DMS114 treated with DMSO at 0.1 percent for 48 hours (cell line): ENCODE data around the gene KIRREL2.
"Not testable (repeated sequence)": the region's sequence is repeated elsewhere in the genome, so short reads cannot be mapped to it uniquely, and the experiment has no call there.

Source experiments
- DNase-seq: peaks from one replicate; lab custom pipeline; 2025; ENCODE audit not compliant: unreplicated experiment; lab: John Stamatoyannopoulos, UW

Gene KIRREL2

DNA sequence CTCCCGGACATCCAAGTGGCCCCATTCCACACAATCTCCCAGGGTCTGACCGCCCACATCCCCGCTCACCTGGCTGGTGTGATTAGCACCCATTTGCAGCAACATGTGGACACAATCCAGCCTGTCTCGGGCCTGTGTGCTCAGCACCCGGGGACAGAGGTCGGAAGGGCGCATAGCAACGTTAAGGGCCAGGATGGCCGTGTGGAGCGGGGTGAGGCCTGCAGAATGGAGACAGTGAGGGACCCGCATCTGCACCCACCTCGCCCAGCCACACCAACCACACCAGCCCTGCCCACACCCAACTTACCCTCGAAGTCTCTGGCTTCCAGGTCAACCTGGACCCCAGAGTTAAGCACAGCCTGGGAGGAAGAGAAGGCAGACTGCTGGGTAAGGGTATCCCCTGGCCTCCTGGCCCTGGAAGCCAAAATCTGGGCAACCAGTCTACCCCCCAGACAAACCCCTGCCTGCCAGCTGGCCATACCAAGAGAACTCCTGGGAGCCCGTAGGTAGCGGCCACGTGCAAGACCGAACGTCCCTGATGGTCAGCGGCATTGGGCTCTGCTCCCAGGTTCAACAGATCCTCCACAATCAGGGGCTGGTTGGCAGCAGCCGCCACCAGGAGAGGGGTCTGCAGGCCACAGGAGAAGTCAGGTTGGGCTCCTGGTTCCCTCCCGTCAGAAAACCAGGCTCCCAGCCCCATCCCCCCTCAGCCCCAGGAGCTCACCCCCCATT, 39.4 kb downstream of the KIRREL2 start:
- DNase-seq, result no peak

DNA sequence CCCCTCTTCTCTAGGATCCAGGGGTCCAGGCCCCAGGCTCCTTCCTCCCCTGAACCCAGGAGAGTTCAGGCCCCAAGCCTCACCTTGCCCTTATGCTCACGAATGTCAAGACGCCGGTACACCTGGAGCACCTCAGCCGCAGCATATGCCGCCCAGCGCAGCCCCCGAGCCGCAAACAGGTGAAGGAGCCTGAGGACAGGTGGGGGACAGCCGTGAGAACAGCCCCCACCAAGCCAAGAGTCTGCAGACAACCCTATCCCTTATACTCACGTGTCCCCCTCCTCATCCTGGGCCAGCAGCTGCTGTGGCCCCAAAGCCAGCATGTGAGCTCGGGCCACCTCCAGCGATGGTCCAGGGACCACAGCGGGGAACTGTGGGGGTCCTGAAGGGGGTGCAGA, 39.9 kb downstream of the KIRREL2 start:
- no peak for DNase-seq

DNA sequence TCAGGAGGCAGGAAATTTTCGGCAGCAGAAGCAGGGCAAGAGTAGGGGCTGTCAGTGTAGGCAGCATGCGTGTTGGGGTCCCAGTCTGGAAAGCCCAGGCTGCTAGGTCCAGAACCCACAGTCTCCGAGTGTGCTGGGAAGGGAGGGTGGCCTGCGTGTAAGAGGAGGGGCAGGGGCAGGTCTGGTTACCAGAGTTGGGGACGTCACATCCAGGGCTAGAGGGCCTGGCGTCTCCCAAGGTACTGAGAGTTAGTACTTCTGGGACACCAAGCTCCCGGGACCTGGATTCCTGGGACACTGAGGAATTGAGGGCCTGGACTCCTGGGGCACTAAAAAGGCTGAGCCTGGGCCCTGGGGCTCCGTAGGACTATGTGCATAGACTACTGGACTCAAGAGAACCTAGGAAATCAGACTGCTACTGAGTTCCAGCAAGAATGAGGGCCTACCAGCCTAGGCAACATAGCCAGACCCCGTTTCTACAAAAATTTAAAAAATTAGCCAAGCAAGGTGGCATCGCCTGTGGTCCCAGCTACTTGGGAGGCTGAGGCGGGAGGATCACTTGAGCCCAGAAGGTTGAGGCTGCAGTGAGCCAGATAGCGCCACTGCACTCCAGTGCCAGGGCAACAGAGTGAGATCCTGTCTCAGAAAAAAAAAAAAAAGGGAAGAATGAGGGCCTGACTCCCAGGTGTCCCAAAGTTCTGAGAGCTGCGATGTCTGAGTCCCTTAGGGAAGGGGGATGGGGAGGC, 41.2 kb downstream of the KIRREL2 start:
- DNase-seq, result no peak

DNA sequence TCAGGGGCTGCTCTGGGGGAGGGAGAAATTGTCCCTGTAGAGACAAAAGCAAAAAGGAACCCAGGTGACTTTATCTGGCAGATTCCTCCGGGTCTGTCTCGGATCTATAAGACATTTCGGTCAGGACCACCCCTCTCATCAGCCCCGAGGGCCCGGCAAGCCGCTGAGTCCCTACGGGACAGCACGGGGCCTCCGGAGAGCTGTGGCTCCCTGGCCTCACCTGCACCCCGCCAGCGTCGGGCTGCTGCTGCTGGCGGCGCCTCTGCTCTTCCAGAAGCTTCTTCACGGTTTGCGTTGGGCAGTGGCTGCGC, 41.7 kb downstream of the KIRREL2 start:
- DNase-seq, result no peak

DNA sequence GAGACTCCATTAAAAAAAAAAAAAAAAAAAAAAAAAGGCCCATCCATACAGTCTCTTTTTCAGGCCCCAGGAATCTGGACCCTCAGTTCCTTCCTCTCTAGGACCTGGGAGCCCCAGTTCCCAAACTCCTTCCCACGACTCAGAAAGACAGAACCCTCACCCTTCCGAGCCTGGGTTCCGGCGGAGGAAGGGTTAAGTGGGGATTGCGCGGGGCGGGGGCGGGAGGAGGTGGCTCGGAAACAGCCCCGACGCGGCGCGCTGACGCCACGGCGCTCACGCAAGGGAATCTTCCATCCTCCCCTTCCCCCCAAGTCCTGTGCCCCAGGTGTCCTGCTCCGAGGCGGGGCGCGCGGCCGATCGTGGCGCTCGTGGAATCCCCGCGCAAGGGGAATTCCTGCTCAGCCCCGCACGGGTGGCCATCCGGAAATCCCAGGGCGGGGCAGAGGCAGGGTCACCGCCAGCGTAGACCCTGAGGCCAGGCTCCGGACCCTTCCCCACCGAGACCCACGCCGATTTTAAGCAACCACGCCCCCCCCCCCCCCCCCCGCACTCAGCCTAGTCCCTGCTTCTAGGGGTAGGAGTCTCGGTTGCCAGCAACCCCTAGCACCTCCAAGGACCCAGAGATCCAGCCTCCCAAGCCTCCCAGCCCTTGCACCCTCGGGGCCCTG, 43.0 kb downstream of the KIRREL2 start:
- DNase-seq, result peak; percentile 67

DNA sequence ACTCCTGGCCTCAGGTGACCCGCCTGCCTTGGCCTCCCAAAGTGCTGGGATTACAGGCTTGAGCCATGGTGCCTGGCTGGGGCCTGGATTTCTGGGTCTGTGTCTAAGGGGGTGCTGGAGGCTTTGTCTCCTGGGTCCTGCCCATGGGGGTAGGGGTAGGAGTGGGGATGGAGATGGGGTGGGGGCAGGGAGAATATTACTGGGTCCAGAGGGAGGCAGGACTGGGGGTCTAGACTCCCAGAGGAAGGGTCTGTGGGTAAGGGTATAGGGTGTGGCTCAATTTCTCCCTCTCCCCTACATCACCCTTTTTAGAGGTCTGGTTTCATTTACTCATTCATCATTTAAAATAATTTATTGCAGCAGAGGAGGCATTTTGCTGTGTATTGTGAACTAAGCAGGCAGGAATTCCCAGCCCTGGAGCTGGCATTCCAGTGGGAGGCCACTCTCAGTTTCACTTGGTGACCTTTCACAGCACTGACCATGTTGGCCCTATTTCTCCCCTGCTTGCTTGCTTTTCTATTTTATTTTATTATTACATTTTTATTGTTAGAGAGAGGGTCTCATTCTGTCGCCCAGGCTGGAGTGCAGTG, 44.4 kb downstream of the KIRREL2 start:
- DNase-seq, result no peak

DNA sequence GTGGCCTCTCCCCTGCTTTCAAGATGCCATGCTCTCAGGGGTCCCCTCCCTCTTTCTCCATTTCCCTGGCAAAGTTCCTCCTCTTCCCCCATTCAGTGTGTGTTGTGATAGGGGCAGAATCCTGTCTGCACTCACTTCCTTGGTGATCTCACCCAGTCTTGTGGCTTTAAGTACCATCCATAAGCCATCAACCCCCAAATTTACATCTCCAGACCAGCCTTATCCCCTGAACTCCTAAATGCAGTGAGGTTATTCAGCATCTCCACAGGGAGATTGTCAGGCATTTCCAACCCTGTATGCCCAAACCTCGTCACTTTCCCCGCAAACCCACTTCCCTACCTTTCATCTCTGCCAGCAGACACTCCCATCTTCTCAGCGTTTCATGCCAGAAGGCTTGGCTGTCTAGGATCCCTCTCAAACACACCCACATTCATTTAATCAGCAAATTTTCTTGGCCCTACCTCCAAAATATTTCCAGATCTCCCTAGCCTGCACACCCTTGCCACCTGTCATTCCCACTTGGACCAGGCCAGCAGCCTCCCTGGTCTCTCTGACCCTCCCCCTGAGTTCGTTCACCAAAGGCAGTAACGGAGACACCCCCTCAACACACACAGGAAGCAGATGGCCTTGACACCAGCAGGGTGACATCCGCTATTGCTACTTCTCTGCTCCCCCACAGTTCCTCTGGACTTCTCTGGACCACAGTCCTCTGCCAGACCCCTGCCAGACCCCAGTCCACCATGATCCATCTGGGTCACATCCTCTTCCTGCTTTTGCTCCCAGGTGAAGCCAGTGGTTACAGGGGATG, 45.3 kb downstream of the KIRREL2 start, which contains the start of gene HCST:
Gene HCST (plus strand): TSS at position 676 of the 808 bp plus-strand sequence. CDS start 65 bp downstream, at position 741.
- DNase-seq, result no peak

DNA sequence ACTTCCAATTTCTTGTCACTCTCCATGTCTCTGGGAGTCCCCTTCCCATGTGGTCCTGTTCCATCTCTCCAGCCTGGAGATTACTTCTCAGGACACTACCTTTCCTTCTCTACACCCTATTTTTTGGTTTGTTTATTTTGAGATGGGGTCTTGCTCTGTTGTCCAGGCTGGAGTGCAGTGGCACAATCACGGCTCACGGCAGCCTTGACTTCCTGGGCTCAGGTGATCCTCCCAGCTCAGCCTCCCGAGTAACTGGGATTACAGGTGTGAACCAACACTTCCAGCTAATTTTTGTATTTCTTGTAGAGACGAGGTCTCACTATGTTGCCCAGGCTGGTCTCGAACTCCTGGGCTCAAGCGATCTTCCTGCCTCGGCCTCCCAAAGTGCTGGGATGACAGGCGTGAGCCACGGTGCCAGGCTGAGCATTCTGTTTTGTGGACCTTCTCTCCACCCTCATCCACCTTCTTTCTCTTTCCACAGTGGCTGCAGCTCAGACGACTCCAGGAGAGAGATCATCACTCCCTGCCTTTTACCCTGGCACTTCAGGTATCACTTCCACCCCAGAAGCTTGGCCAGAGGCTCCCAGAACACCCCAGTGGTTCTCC, 46.3 kb downstream of the KIRREL2 start:
- DNase-seq, result no peak

DNA sequence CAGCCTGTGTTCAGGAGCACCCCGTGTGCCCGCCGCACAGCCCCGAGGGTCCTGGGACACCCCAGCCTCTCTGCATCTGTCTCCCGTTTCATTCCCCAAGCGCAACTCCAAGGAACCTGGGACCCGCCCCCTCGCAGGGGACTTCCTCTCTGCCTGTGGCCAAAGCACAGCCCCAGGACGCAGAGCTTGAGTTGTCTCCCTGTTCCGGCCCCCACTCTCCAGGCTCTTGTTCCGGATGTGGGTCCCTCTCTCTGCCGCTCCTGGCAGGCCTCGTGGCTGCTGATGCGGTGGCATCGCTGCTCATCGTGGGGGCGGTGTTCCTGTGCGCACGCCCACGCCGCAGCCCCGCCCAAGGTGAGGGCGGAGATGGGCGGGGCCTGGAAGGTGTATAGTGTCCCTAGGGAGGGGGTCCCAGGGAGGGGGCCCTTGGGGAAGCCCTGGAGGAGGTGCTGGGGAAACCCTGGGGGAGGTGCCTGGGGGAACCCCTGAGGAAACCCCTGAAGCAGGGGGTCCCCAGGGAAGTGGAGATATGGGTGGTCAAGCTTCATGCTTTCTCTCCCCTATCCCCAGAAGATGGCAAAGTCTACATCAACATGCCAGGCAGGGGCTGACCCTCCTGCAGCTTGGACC, 47.0 kb downstream of the KIRREL2 start:
- peak; percentile 46 for DNase-seq

DNA sequence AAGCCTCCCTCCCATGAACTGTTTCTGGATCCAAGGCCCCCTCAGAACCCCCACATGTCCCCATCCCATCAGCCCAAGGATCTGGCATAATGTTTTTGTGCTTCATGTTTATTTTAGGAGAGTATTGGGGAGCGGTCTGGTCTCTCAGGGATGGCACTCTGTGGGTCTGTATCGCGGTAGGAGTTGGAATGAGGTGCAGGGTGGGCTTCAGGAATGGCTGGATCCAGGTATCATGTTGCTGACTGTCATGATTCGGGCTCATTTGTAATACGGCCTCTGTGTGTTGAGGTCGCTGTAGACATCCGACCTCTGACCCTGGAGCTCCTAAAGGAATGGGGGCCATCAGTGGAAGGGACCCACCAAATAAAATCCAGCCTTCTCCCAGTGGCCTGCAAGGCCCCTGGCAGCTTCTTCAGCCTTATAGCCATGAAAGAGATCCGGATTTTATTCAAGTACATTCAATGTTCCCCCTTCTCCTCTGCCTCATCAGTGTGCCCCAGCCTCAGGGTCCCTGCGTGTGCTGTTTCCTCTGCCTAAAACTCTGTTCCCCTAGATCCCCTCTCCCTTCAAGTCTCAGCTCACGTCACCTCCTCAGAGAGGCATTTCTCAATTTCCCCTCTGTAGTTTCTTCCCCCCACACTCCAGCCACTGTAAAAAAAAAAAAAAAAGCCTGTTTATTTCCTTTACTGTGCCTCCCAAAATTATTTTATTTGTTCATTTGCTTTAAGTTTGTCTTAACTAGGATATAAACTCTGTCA, 47.8 kb downstream of the KIRREL2 start:
- DNase-seq, result no peak

DNA sequence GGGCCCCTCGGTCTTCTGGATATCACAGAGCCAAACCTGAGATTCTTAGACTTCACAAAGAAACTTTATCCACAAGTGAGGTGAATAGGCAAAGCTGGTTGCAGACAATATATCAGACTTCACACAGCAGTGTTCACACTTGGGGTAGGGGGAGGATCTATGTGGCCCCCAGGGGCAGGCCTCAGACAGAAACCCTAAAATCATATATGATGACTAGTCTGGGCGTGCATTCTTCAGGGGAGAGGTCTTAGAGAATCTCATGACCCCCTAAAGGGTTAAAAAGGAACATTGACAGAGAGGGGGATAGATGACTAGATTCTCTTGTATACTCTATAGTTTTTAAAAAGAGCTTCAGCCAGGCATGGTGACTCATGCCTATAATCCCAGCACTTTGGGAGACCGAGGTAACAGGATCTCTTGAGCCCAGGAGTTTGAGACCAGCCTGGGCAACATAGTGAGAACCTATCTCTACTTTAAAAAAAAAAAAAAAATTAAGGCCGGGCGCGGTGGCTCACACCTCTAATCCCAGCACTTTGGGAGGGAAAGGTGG, 48.5 kb downstream of the KIRREL2 start:
- DNase-seq, result no peak

DNA sequence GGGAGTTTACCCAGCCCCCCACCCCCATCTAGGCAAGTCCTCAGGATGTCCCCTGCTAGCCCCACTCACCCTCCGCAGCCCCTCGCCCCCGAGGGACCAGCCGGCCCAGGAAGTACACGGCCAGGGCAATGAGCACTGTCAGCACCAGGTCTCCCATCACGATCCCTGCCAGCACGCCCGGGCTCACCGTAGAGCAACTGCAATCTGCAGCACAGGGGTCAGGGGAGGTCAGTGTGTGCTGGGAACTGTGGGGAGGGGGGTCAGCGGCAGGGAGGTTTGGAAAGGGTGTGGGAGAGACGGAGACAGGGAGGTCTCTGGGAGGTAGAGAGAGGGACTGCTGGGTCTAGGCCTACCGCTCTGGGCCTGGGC, 50.6 kb downstream of the KIRREL2 start:
- DNase-seq, result no peak

DNA sequence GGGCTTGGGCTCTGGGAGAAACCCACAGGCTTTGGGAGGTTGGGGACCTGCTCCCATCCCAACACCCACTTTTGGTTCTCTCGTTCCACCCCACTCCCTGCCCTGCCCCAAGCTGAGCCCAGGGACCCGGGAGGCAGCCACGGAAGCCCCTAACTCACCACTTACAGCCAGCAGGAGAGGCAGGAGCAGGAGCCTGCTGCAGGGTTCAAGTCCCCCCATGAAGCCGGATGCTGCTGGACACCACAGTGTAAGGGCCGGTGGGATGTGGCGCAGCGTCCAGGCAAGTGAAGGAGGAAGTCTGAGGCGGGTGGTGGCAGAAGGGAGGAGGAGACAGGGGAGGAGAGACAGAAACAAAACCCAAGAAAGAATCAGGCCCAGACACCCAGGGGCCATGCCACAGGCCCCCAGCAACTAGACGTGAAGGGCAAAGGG, 51.3 kb downstream of the KIRREL2 start, which contains the start of gene TYROBP:
Gene TYROBP (minus strand): TSS at position 286 of the 432 bp plus-strand sequence. CDS start 67 bp downstream, at position 219.
- DNase-seq, result no peak

DNA sequence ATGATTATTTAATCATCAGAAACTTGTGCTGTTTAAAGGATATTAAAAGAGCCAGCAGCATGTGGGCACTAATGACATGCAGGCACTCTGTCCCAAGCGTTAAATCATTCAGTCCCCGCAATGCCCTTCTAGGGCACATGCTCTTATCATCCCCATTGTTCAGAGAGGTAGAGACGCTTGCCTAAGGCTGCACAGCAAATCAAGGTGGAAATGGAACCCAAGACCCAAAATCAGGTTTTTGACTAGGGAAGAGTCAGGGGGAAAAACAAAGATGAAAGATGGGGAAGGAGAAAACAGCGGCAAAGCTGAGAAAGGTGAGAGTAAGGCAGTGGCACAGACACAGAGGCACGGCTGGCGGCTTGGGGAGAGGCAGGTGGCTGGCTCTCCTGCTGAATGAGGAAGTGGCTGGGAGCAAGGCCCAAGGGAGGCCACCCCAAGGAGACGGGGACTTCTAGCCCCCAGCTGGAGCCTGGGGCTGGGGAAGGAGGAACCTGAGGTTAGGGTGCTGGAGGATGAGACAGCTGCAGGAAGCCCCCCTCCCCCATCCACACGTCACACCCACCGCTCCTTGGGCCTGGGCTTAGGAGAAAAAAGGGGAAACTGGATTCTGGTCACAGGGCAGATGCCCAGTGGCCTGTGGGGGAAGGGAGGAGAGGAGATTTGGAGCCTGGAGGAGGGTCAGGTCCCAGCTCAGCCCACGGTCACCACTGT, 52.4 kb downstream of the KIRREL2 start:
- no peak for DNase-seq

DNA sequence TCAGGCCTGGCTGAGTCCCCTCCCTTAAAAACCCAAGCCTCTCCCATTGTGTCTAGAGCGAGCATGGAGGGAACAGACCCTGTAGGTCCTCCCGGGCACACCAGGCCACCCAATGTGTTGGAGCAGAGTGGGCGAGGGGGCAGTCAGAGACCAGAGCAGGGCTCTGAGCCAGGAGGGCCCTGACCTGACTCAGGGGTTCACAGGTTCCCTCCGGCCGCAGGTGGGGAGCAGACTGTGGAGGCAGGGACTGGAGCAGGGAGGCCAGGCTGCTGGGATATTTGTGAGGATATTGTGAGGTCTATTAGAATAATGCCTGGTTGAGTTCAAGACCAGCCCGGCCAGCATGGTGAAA, 52.9 kb downstream of the KIRREL2 start:
- DNase-seq, result no peak

DNA sequence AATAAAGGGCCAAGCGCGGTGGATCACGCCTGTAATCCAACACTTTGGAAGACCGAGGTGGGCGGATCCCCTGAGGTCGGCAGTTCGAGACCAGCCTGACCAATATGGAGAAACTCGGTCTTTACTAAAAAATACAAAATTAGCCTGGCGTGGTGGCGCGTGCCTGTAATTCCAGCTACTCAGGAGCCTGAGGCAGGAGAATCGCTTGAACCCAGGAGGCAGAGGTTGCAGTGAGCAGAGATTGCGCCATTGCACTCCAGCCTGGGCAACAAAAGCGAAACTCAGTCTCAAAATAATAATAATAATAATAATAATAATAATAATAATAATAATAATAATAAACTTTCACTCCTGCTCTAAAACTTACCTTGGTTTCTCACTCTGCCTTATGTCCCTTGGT, 53.6 kb downstream of the KIRREL2 start:
- DNase-seq, result not testable (repeated sequence)

DNA sequence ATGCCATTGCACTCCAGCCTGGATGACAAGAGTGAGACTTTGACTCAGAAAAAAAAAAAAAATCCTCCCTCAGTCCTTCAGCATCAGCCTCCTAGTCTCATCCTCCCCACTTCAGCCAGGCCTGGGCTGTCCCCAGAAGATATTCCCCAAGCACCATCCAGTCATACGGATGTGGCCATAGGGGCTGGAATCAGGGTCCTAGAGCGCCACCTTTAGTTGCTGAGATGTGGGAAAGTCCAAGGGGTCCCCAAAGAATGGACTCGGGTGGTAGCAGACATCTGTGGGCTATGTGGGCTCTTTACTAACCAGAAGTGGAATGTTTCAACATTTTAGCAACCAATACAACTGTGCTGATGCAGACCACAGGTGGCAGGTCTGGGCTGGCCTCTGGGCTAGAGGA, 54.5 kb downstream of the KIRREL2 start:
- no peak for DNase-seq

DNA sequence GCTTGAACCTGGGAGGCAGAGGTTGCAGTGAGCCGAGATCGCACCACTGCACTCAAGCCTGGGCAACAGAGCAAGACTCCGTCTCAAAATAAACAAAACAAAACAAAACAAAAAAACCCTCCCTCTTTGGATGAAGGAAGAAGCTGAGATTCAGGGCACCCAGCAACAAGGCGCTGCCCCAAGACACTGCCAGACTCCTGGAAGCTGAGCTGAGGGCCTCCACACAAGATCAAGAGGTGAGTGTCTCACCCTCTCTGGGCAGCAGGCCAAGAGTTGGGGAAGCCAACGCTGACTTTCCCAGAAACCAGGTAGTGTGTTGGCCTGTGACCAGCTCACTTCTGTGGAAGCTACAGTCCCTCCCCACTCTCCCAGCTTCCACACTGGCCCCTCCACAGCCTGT, 55.1 kb downstream of the KIRREL2 start:
- DNase-seq, result no peak
